Gastrocnemius medialis (tissue), 4 donors: ENCODE data around the gene AQP9.

Source experiments
- CTCF ChIP-seq, 5 experiments: fragments of 450-650 bp in 3 of 5; fragments of 200-600 bp in 2 of 5; sonication (generic) in 2 of 5; IDR thresholded peaks in 4 of 5; conservative IDR thresholded peaks in 1 of 5; 1 replicate in 4 of 5; 2 replicates in 1 of 5; pipeline ENCODE4 v1.5.1; 2016 to 2019; ENCODE audit warnings: antibody characterized with exemption in 5 of 5, mild to moderate bottlenecking in 3 of 5, moderate library complexity in 3 of 5
- POLR2A ChIP-seq, 2 donors: fragments of 450-650 bp; IDR thresholded peaks; one replicate each; pipeline ENCODE4 v1.6.1; 2017; ENCODE audit warnings: antibody characterized with exemption in 2 of 2, mild to moderate bottlenecking in 2 of 2, moderate library complexity in 2 of 2

GRCh38 chr15:58212909-58213526 lies 74.8 kb downstream of the AQP9 start:
- TF ChIP-seq CTCF (IDR thresholded peaks at IDR 0.05 in 4 of 5, conservative IDR thresholded peaks at IDR 0.05 in 1 of 5) (peak in 3 of 5 experiments; percentile 12 to 46 (median 23)), POLR2A (IDR thresholded peaks at IDR 0.05) (no peak)
